Measurements from ENCODE around the gene HMSD. TPM values are rescaled to one million over a fixed set of nuclear protein-coding genes. Genes with fewer than 3 reads are reported as not detected.

HMSD gene
- total and polyA plus RNA-seq, 2 of the 4 experiments (the other 2 are of a cell fraction) = 0.17 to 0.36 TPM

DNA sequence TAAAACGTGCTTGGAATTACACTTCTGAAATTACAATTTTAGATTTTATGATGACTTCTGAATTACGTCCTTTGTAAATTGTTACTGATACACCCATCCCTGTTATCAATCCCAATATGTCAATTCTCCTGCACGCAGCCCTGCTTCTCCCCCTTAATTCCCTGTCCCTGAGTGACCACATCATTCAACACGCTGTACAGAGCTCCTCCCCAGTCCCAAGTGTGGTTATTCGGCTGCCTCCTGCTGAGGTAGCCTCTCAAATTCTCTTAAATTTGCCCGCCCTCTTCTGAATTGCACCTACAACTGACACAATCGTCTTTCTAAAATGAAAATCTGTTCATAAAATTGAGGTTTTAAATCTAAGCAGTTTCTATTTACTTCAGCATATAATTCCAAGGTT, 30.9 kb downstream of the HMSD start:
- no peak; the same call in 1 of the 2 replicates for ATAC-seq (ENCODE audit: low read depth)
- Histone ChIP-seq H2BK120ac (ENCODE audit: low read depth, low read length) (no peak overlapping the region), H3K18ac (ENCODE audit: low read depth, low read length) (no peak overlapping the region), H3K27ac (ENCODE audit: insufficient read depth, low read length) (no peak overlapping the region), H3K4me2 (ENCODE audit: low read depth, low read length) (peak overlapping the region; percentile 83), H3K4me3 (ENCODE audit: insufficient read depth, low read depth, low read length) (0 out of 2 replicates have a peak overlapping the region, but pooled peaks have one; percentile 37), H2AK9ac (replicated peaks; ENCODE audit: low read depth, low read length, poor library complexity) (peak overlapping the region; percentile 51), H3K56ac (ENCODE audit: extremely low read depth, insufficient read depth, low read length) (no peak overlapping the region), H2BK20ac (ENCODE audit: low read depth, low read length) (no peak overlapping the region), H3K79me1 (ENCODE audit: low read depth in 1 of 2, low read length in 2 of 2) (peaks cover 21 to 43% of the 10 kb centered on the region in 2 experiments), H3K23ac (ENCODE audit: low read depth, low read length) (0 out of 2 replicates have a peak overlapping the region, but pooled peaks have one; percentile 31), H2BK15ac (ENCODE audit: low read depth, low read length) (no peak overlapping the region), H3K4me1 (ENCODE audit: control insufficient read depth, insufficient read depth, low read length) (0 out of 2 replicates have a peak, but pooled peaks cover 2% of the 10 kb centered on the region), H3K27me3 (ENCODE audit: control insufficient read depth, insufficient read depth, low read length) (no peaks in the 10 kb centered on the region), H3K4ac (ENCODE audit: low read depth, low read length) (0 out of 2 replicates have a peak overlapping the region, but pooled peaks have one; percentile 31), H2AFZ (replicated peaks; ENCODE audit: low read length, poor library complexity) (peak overlapping the region; percentile 37), H3K36me3 (ENCODE audit: control insufficient read depth, insufficient read depth, low read length) (peaks cover 17% of the 10 kb centered on the region), H3K14ac (replicated peaks; ENCODE audit: low read depth, low read length) (no peak overlapping the region), H3K9me1 (ENCODE audit: insufficient read depth, low read length) (no peaks in the 10 kb centered on the region; the same call in 1 of the 2 replicates), H2BK5ac (ENCODE audit: low read depth, low read length, poor library complexity, severe bottlenecking) (peak overlapping the region; percentile 73), H3K9ac (ENCODE audit: low read depth, low read length) (no peak overlapping the region), H4K8ac (ENCODE audit: low read depth in 2 of 2, low read length in 2 of 2) (peak overlapping the region in 1 of 2 experiments; percentile 37; a peak in 1 of 4 replicates), H4K91ac (ENCODE audit: insufficient read depth, low read depth, low read length) (no peak overlapping the region), H3K9me3 (ENCODE audit: control insufficient read depth, insufficient read depth, low read length) (no peaks in the 10 kb centered on the region), H2AK5ac (ENCODE audit: low read depth, low read length) (peak overlapping the region; percentile 40; the same call in 1 of the 2 replicates), H4K20me1 (ENCODE audit: insufficient read depth, low read length) (no peaks in the 10 kb centered on the region), H4K5ac (ENCODE audit: low read depth, low read length) (no peak overlapping the region)
- in situ Hi-C loops (cut with MboI; ENCODE audit: low sequenced_read_pairs) (no loop called here), dilution Hi-C loops (cut with HindIII; ENCODE audit: low sequenced_read_pairs, unreplicated experiment) (no loop called here), intact Hi-C loops (cut with micrococcal nuclease) (no loop called here)
- no TSS peak for BruUV-seq (replicated peaks)
- ChIA-PET POLR2A (ENCODE audit: unreplicated experiment) (no interaction called here), CTCF (interaction anchor here (1.0 to 1.1 kb wide), 3 partner anchors 10 to 16 kb away, joined by 3 read pairs; no protein-coding TSS in a partner anchor)
- DNase-seq = no peak
- WGBS, 2 experiments (ENCODE audit: extremely low coverage in 2 of 2, insufficient read length in 1 of 2) = 89% methylated on average over 3 of the region's 7 CpGs; no CpG with 5 or more reads in 1 of the 2 experiments
- TF ChIP-seq MXI1 (IDR thresholded peaks at IDR 0.05; ENCODE audit: borderline replicate concordance, low read depth, low read length) (no peak), MAZ (IDR thresholded peaks at IDR 0.05; ENCODE audit: borderline replicate concordance, low read depth, low read length) (no peak), CEBPB (IDR thresholded peaks at IDR 0.05; ENCODE audit: low read depth, low read length) (no peak), NFE2L2 (IDR thresholded peaks at IDR 0.05; ENCODE audit: low read depth, low read length) (no peak), SMC3 (IDR thresholded peaks at IDR 0.05; ENCODE audit: low read depth, low read length) (no peak)

Data from IMR-90 (cell line).